ENCODE data around the gene GLI3.

The GLI3 gene

GRCh38 chr7:42175834-42176723 lies 60.9 kb downstream of the GLI3 start:
- DNase-seq (ENCODE audit: low read depth), result no peak

- DNase-seq (ENCODE audit: low read depth), result no peak
Measured at GRCh38 chr7:42174391-42174912, 62.6 kb downstream of the GLI3 start.

- no peak for DNase-seq (ENCODE audit: low read depth)
Measured at GRCh38 chr7:42170724-42171123, 66.3 kb downstream of the GLI3 start.

DNA sequence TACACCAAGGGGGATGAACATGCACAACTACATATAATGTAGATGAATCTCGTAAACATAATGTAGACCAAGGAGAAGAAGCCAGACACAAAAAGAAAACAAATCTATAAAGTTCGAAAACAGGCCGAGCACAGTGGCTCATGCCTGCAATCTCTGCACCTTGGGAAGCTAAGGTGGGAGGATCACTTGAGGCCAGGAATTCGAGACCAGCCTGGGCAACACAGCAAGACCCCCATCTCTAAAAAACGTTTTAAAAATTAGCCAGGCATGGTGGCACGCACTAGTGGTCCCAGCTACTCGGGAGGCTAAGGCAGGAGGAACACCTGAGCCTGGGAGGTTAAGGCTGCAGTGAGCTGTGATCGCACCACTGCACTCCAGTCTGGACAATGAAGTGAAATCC lies 68.5 kb downstream of the GLI3 start:
- no peak for DNase-seq (ENCODE audit: low read depth)

DNA sequence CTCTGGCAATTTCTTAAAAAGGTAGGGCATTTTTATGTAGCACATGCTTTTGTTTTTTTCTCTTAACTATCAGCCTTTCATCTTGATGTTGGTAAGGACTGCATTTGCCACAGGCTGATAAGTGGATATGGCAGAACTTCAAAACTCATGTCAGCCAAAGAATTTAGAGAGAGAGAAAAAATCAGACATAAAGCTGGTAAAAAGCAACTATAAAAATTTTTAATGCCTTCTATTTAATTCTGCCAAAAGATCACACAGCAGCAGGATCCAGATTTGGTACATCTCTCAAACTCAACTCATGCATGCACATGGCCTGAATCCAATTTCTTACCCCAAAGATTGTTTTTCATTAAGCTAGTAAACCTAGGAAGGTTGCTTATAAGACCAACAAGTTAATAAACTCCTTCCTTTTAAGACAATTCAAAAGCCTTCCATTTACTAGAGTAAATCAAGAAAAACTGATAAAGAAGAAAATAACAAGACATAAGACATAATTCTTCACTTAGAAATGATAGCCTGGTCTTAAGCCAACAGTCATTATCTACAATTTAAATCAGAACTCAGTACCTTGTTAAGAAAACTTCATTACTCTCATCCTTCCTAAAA lies 69.3 kb downstream of the GLI3 start:
- DNase-seq (ENCODE audit: low read depth), result no peak

DNA sequence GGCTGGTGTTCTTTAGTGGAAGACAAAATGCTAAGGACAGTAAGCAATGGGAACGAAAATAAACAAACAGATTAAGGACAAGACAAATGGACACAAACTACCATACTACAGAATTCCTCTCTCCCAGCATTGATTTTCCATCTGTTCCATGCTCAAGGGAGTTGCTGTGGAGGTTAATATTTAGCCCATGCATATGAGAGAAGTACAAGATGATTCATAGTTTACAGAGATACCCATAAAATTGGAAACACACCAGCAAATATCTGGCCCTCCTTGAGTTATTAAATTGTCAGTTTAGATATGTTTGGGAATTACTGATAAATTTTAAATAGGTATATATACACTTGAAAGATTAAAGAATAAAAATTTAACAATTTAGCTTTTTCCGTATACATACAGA lies 69.8 kb downstream of the GLI3 start:
- DNase-seq (ENCODE audit: low read depth), result no peak

DNA sequence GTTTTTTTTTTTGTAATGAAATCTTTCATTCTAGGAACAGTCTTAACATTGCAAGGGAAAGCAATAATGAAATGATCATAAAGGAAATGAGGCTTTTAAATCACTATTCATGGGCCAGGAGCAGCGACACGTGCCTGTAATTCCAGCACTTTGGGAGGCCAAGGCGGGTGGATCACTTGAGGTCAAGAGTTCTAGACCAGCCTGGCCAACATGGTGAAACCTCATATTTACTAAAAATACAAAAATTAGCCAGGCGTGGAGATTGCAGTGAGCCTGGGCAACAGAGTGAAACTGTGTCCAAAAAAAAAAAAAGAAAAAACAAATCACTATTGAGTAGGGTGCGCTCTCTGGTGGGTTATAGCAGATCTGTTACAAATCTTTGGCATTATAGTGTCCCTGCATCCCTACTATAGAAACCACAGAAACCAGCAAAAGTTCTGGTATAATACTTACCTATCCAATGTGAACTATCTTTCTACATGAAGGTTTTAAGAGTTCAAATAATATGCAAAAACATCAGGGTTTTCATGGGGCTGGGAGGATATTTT lies 72.1 kb downstream of the GLI3 start:
- no peak for DNase-seq (ENCODE audit: low read depth)

- no peak for DNase-seq (ENCODE audit: low read depth)
Measured at GRCh38 chr7:42162560-42163325, 74.3 kb downstream of the GLI3 start.

GRCh38 chr7:42161719-42162118 lies 75.3 kb downstream of the GLI3 start:
- DNase-seq (ENCODE audit: low read depth), result no peak

DNA sequence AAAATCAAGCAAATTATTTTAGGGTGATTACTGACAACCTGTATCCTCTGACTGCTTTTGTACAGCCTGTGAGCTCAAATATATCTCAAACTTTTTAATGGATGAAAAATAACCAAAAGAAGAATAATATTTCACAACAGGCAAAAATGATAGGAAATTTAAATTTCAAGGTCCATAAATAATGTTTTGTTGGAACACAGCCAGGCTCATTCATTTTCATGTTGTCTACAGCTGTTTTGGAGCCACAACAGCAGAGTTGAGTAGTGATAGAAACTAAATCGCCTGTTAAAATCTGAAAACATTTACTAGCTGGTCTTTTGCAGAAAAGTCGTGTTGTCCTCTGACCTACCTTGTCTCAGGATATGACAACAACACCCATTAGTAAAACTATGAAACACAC lies 75.9 kb downstream of the GLI3 start:
- no peak for DNase-seq (ENCODE audit: low read depth)

DNA sequence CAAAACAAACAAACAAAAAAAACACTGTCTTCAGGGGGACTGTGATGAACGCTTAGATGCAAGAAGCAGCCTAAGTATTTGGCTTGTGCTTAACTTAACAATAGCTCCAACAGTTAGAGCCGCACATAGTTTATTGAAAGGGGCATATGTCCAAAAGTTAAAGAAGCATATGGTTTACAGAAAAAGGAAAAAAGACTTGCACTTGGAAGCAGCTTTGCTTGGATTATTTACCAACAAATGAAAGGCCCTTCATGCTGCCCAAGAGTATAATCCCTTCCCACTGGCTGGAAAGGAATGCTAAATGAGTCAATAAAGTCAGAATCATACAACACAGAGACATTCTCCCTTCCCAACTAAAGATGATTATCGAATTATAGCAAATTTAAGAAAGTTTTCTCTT lies 77.9 kb downstream of the GLI3 start:
- DNase-seq (ENCODE audit: low read depth), result no peak

DNA sequence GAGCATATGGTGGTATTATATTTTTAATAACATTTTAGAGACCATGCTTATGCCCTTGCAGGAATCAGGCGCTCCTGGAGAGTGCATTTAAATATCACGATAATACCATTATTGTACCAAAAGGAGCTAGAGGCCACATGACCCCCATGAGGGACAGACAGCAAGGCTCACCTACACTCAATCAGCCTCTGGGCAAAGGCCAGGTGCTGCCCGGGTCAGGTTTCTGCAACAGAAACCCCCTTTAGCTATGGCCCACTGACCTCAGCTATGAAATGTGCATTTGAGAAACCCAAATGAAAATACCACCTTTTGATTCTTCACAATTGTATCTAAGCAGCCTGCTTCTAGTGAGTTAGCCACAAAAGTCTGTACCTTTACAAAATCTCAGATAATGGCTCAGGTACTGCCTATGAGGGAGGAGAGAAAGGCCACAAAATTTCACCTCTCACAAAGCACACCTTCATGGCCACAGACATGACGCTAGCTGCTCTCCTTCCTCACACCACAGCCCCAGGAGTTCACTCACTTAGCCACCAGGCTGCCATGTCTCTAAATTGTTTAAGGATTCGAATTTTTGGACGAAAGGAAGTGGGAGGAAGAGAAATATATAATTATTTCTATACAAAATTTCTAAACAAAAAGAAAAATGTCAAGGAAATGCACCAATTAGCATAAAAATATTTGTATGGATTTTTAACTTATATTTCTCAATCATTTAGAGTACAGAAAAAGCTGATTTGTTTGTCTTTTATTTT lies 79.9 kb downstream of the GLI3 start:
- DNase-seq (ENCODE audit: low read depth), result no peak

DNA sequence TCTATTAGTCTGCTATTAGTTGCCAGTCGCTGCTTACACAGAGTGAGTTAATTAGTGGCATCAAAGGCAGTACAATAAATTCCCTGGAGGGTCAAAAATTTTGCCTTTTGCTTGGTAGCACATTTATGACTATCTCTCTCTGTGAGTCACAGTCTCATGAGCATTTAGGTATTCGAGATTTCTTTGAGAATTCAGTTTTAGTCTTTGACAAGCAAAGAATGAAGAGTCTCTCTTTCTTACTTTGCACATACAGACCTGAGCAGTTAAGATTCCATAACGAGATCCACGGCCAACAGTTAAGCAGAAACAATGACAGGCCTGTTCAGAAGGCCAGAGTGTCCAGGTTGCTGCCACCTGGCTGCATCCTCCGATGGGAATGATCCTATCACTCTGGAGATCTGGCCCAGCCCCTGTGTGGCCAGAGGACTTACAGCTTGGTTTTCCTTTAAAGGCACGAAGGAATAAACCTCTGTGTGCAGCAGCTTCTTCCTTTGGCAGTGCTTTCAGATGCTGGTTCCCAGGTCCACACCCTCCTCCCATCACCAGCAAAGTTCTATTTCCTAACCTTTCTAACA lies 80.6 kb downstream of the GLI3 start:
- no peak for DNase-seq (ENCODE audit: low read depth)

- no peak for DNase-seq (ENCODE audit: low read depth)
Measured at GRCh38 chr7:42155584-42156290, 81.3 kb downstream of the GLI3 start.

GRCh38 chr7:42154173-42154572 lies 82.8 kb downstream of the GLI3 start:
- no peak for DNase-seq (ENCODE audit: low read depth)

- DNase-seq (ENCODE audit: low read depth), result no peak
Measured at GRCh38 chr7:42152329-42153205, 84.4 kb downstream of the GLI3 start.

GRCh38 chr7:42151309-42151708 lies 85.7 kb downstream of the GLI3 start:
- no peak for DNase-seq (ENCODE audit: low read depth)

DNA sequence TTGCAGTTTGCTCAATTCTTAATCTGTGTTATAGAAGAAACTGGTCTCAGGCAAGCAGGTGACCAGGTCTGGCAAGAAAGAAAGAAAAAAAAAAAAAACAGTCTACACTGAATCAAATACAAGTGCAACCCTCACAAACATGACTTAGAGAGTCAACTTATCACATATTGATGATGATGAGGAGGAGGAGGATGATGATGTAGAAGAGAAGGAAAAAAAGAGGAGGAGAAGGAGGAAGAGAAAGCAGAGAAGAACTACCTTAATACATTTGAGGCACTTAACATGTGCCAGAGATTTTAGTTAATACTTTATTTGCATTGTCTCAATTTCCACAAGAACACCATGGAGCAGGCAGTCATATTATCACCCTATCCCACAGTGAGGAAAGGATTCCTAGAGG lies 91.5 kb downstream of the GLI3 start:
- no peak for DNase-seq (ENCODE audit: low read depth)

- DNase-seq (ENCODE audit: low read depth), result no peak
Measured at GRCh38 chr7:42144604-42145003, 92.4 kb downstream of the GLI3 start.
